Mesenchymal stem cell (in vitro differentiated cells and primary cell): ENCODE results near the gene ZC3H7A.
"Not testable (repeated sequence)": the region's sequence is repeated elsewhere in the genome, so short reads cannot be mapped to it uniquely, and the experiment has no call there.

Experiments used
- DNase-seq: peaks from one replicate; pipeline ENCODE4 v3.0.0-alpha.2; 2013
- H2AFZ ChIP-seq: one replicate; pipeline ENCODE4 v1.6.1; 2013; ENCODE audit warnings: low read depth, mild to moderate bottlenecking, control low read depth, inconsistent platforms, low read length, moderate library complexity
- H2AK5ac ChIP-seq: 2 replicates; pipeline ENCODE4 v1.6.1; 2013; ENCODE audit warnings: low read length, moderate library complexity, mild to moderate bottlenecking, inconsistent platforms; ENCODE audit not compliant: severe bottlenecking
- H2BK120ac ChIP-seq: one replicate; pipeline ENCODE4 v1.6.1; 2013; ENCODE audit warnings: low read depth, mild to moderate bottlenecking, inconsistent platforms, low read length, moderate library complexity
- H2BK12ac ChIP-seq, 2 experiments: one replicate each; pipeline ENCODE4 v1.6.1; 2013; ENCODE audit warnings: inconsistent platforms in 2 of 2, low read length in 2 of 2, mild to moderate bottlenecking in 2 of 2, moderate library complexity in 2 of 2, control low read depth in 1 of 2
- H2BK15ac ChIP-seq: one replicate; pipeline ENCODE4 v1.6.1; 2013; ENCODE audit warnings: mild to moderate bottlenecking, low read depth, inconsistent platforms; ENCODE audit not compliant: poor library complexity, severe bottlenecking
- H2BK5ac ChIP-seq: 2 replicates; pipeline ENCODE4 v1.6.1; 2013; ENCODE audit warnings: low read depth, mild to moderate bottlenecking, low read length, control low read depth, inconsistent platforms; ENCODE audit not compliant: poor library complexity, severe bottlenecking
- H3K14ac ChIP-seq, 2 experiments: one replicate each; pipeline ENCODE4 v1.6.1; 2013; ENCODE audit warnings: inconsistent platforms in 2 of 2, low read length in 2 of 2, control low read depth in 1 of 2, mild to moderate bottlenecking in 1 of 2, moderate library complexity in 1 of 2
- H3K18ac ChIP-seq, 2 experiments: one replicate each; pipeline ENCODE4 v1.6.1; 2013; ENCODE audit warnings: inconsistent platforms in 2 of 2, low read length in 2 of 2, control low read depth in 1 of 2, low read depth in 1 of 2, mild to moderate bottlenecking in 1 of 2
- H3K23ac ChIP-seq, 2 experiments: one replicate each; pipeline ENCODE4 v1.6.1; 2013; ENCODE audit warnings: inconsistent platforms in 2 of 2, low read length in 2 of 2, mild to moderate bottlenecking in 2 of 2, moderate library complexity in 2 of 2, control low read depth in 1 of 2
- H3K27ac ChIP-seq: 2 replicates; pipeline ENCODE4 v1.5.1; 2013; ENCODE audit warnings: mild to moderate bottlenecking, moderate library complexity, low read length, control low read depth, inconsistent platforms; ENCODE audit not compliant: poor library complexity, severe bottlenecking
- H3K27me3 ChIP-seq, 2 experiments: 2 replicates each; pipeline versions ENCODE4 v1.6.1 to v1.7.0; 2013; ENCODE audit warnings: low read length in 2 of 2, mild to moderate bottlenecking in 2 of 2, moderate library complexity in 2 of 2, control low read depth in 1 of 2, inconsistent platforms in 1 of 2; ENCODE audit not compliant: control insufficient read depth in 1 of 2, insufficient read depth in 1 of 2
- H3K36me3 ChIP-seq, 2 experiments: 2 replicates each; pipeline versions ENCODE4 v1.6.1 to v1.7.0; 2013; ENCODE audit warnings: low read length in 2 of 2, control low read depth in 1 of 2, inconsistent platforms in 1 of 2, low read depth in 1 of 2, mild to moderate bottlenecking in 1 of 2; ENCODE audit not compliant: insufficient read depth in 2 of 2, control insufficient read depth in 1 of 2
- H3K4ac ChIP-seq, 2 experiments: one replicate each; pipeline ENCODE4 v1.6.1; 2013; ENCODE audit warnings: inconsistent platforms in 2 of 2, low read length in 2 of 2, mild to moderate bottlenecking in 2 of 2, moderate library complexity in 2 of 2, control low read depth in 1 of 2, low read depth in 1 of 2
- H3K4me1 ChIP-seq: 2 replicates; pipeline ENCODE4 v1.6.1; 2013; ENCODE audit warnings: low read depth, low read length, control low read depth; ENCODE audit not compliant: control insufficient read depth, insufficient read depth
- H3K4me2 ChIP-seq: 2 replicates; pipeline ENCODE4 v1.6.1; 2013; ENCODE audit warnings: low read length, mild to moderate bottlenecking, inconsistent platforms; ENCODE audit not compliant: poor library complexity, severe bottlenecking
- H3K4me3 ChIP-seq, 2 experiments: 2 replicates each; pipeline versions ENCODE4 v1.5.1 to v1.7.0; 2013; ENCODE audit warnings: low read length in 2 of 2, mild to moderate bottlenecking in 2 of 2, control low read depth in 1 of 2, low read depth in 1 of 2; ENCODE audit not compliant: insufficient read depth in 1 of 2
- H3K79me1 ChIP-seq: replicated peaks from 2 replicates; pipeline ENCODE4 v1.6.1; 2013; ENCODE audit warnings: mild to moderate bottlenecking, control low read depth, low read length, inconsistent platforms; ENCODE audit not compliant: poor library complexity, severe bottlenecking
- H3K9ac ChIP-seq: 2 replicates; pipeline ENCODE4 v1.7.0; 2013; ENCODE audit warnings: mild to moderate bottlenecking, low read length, moderate library complexity
- H3K9me3 ChIP-seq: 2 replicates; pipeline ENCODE4 v1.7.0; 2013; ENCODE audit warnings: mild to moderate bottlenecking, low read length; ENCODE audit not compliant: control insufficient read depth
- H4K8ac ChIP-seq: one replicate; pipeline ENCODE4 v1.6.1; 2013; ENCODE audit warnings: inconsistent platforms, mild to moderate bottlenecking, low read length, moderate library complexity
- H4K91ac ChIP-seq: one replicate; pipeline ENCODE4 v1.6.1; 2013; ENCODE audit warnings: mild to moderate bottlenecking, low read length, inconsistent platforms
- WGBS: methylation state at CpG from one replicate; pipeline ENCODE4 v1.1.7; 2013; ENCODE audit warnings: mixed read lengths; 5-methylcytosine and 5-hydroxymethylcytosine counted together

ZC3H7A gene

GRCh38 chr16:11814800-11815199 lies 17.7 kb upstream of the ZC3H7A start:
- not testable (repeated sequence) for H3K79me1 ChIP-seq, H2AK5ac ChIP-seq, H3K36me3 ChIP-seq, H3K4me1 ChIP-seq, DNase-seq, H3K27ac ChIP-seq, H3K9ac ChIP-seq, H4K91ac ChIP-seq, H3K23ac ChIP-seq, H2AFZ ChIP-seq, H2BK120ac ChIP-seq, H3K4ac ChIP-seq, H4K8ac ChIP-seq, H3K4me3 ChIP-seq, H2BK15ac ChIP-seq, H3K14ac ChIP-seq, H2BK5ac ChIP-seq, H3K4me2 ChIP-seq, H2BK12ac ChIP-seq, H3K9me3 ChIP-seq, H3K18ac ChIP-seq, H3K27me3 ChIP-seq
- WGBS: 88% methylated on average over 2 of the region's 4 CpGs

- H2BK5ac ChIP-seq: no peak overlapping the region
- H3K27ac ChIP-seq: no peak overlapping the region
- no peak overlapping the region for H2BK120ac ChIP-seq
- H4K91ac ChIP-seq: no peak overlapping the region
- H2BK15ac ChIP-seq: no peak overlapping the region
- no peaks in the 10 kb centered on the region for H3K36me3 ChIP-seq
- H3K79me1 ChIP-seq: peaks cover 2% of the 10 kb centered on the region
- WGBS: 93% methylated on average over 6 of the region's 8 CpGs
- H3K4me2 ChIP-seq: no peak overlapping the region
- no peak overlapping the region for H3K18ac ChIP-seq
- no peak overlapping the region for H3K9ac ChIP-seq
- H2BK12ac ChIP-seq: no peak overlapping the region
- H3K9me3 ChIP-seq: no peaks in the 10 kb centered on the region
- H3K14ac ChIP-seq: no peak overlapping the region
- H2AFZ ChIP-seq: no peak overlapping the region
- no peaks in the 10 kb centered on the region for H3K27me3 ChIP-seq
- H3K23ac ChIP-seq: no peak overlapping the region
- DNase-seq: no peak
- H3K4me1 ChIP-seq: no peaks in the 10 kb centered on the region
- H3K4me3 ChIP-seq: no peak overlapping the region
- H2AK5ac ChIP-seq: no peak overlapping the region
- no peak overlapping the region for H4K8ac ChIP-seq
- no peak overlapping the region for H3K4ac ChIP-seq
Measured at GRCh38 chr16:11806721-11807120, 9.7 kb upstream of the ZC3H7A start.

- no peak overlapping the region for H2BK5ac ChIP-seq
Measured at GRCh38 chr16:11805556-11805955, 8.5 kb upstream of the ZC3H7A start.

GRCh38 chr16:11801481-11802021 lies 4.5 kb upstream of the ZC3H7A start:
- peak; percentile 65 for DNase-seq
- Histone ChIP-seq H3K4me2 (no peak overlapping the region), H3K9me3 (no peaks in the 10 kb centered on the region), H2AFZ (no peak overlapping the region), H3K4me3 (no peak overlapping the region), H4K91ac (no peak overlapping the region), H2BK15ac (no peak overlapping the region), H3K27ac (no peak overlapping the region), H3K27me3 (no peaks in the 10 kb centered on the region), H2AK5ac (no peak overlapping the region), H2BK120ac (no peak overlapping the region), H3K14ac (no peak overlapping the region), H4K8ac (no peak overlapping the region), H2BK5ac (no peak overlapping the region), H3K79me1 (peaks cover 11% of the 10 kb centered on the region), H3K18ac (no peak overlapping the region), H3K9ac (no peak overlapping the region), H3K4me1 (peaks cover 18% of the 10 kb centered on the region), H2BK12ac (no peak overlapping the region), H3K4ac (no peak overlapping the region), H3K36me3 (no peaks in the 10 kb centered on the region), H3K23ac (no peak overlapping the region)
- 100% methylated on average over 1 of the region's 3 CpGs for WGBS

More at GRCh38 chr16:11805556-11805955, 8.5 kb upstream of the ZC3H7A start:
- peaks cover 2% of the 10 kb centered on the region for H3K79me1 ChIP-seq
- no peak overlapping the region for H3K4me3 ChIP-seq
- H3K4me1 ChIP-seq: peaks cover 1% of the 10 kb centered on the region
- no peak overlapping the region for H2AFZ ChIP-seq
- 93% methylated on average over 3 of the region's 3 CpGs for WGBS
- no peak overlapping the region for H3K18ac ChIP-seq
- H3K4ac ChIP-seq: no peak overlapping the region
- H3K36me3 ChIP-seq: no peaks in the 10 kb centered on the region
- no peak overlapping the region for H3K14ac ChIP-seq
- H2BK120ac ChIP-seq: no peak overlapping the region
- H3K23ac ChIP-seq: no peak overlapping the region
- no peak overlapping the region for H2BK15ac ChIP-seq
- H4K91ac ChIP-seq: no peak overlapping the region
- no peak overlapping the region for H3K27ac ChIP-seq
- H3K9me3 ChIP-seq: no peaks in the 10 kb centered on the region
- H2AK5ac ChIP-seq: no peak overlapping the region
- H4K8ac ChIP-seq: no peak overlapping the region
- no peak overlapping the region for H2BK12ac ChIP-seq
- no peak overlapping the region for H3K9ac ChIP-seq
- no peak for DNase-seq
- H3K27me3 ChIP-seq: no peaks in the 10 kb centered on the region
- H3K4me2 ChIP-seq: no peak overlapping the region
